HK-2 (cell line): Measurements from ENCODE around the gene KCNIP4.

Experiments
- DNase-seq: peaks from one replicate; pipeline ENCODE4 v3.0.0-alpha.2; 2018; ENCODE audit not compliant: unreplicated experiment

The KCNIP4 gene

GRCh38 chr4:21692241-21692640, 256.3 kb downstream of the KCNIP4 start:
- DNase-seq = no peak

GRCh38 chr4:21688596-21689265, 259.8 kb downstream of the KCNIP4 start:
- DNase-seq = no peak

GRCh38 chr4:21685911-21686310, 262.7 kb downstream of the KCNIP4 start:
- DNase-seq = no peak

GRCh38 chr4:21680326-21680898, 268.2 kb downstream of the KCNIP4 start:
- no peak for DNase-seq

GRCh38 chr4:21678711-21679110, 269.9 kb downstream of the KCNIP4 start:
- no peak for DNase-seq

- DNase-seq = no peak
Measured at GRCh38 chr4:21677173-21677572, 271.4 kb downstream of the KCNIP4 start.

- no peak for DNase-seq
Measured at GRCh38 chr4:21664355-21664754, 284.2 kb downstream of the KCNIP4 start.

- peak; percentile 29 for DNase-seq
Measured at GRCh38 chr4:21656832-21657231, 291.7 kb downstream of the KCNIP4 start.

- DNase-seq = no peak
Measured at GRCh38 chr4:21655031-21655430, 293.5 kb downstream of the KCNIP4 start.

- DNase-seq = no peak
Measured at GRCh38 chr4:21652508-21653231, 295.9 kb downstream of the KCNIP4 start.

- DNase-seq = no peak
Measured at GRCh38 chr4:21649391-21650090, 299.0 kb downstream of the KCNIP4 start.

- no peak for DNase-seq
Measured at GRCh38 chr4:21645776-21646175, 302.8 kb downstream of the KCNIP4 start.

GRCh38 chr4:21641696-21642095, 306.9 kb downstream of the KCNIP4 start:
- no peak for DNase-seq

- no peak for DNase-seq
Measured at GRCh38 chr4:21638171-21638725, 310.3 kb downstream of the KCNIP4 start.

GRCh38 chr4:21628916-21629610, 319.5 kb downstream of the KCNIP4 start:
- DNase-seq = no peak

GRCh38 chr4:21628116-21628670, 320.4 kb downstream of the KCNIP4 start:
- DNase-seq = no peak

- DNase-seq = no peak
Measured at GRCh38 chr4:21625447-21625846, 323.1 kb downstream of the KCNIP4 start.

- DNase-seq = no peak
Measured at GRCh38 chr4:21605006-21605405, 343.6 kb downstream of the KCNIP4 start.

GRCh38 chr4:21596521-21596920, 352.1 kb downstream of the KCNIP4 start:
- no peak for DNase-seq

- no peak for DNase-seq
Measured at GRCh38 chr4:21593671-21594001, 354.9 kb downstream of the KCNIP4 start.

GRCh38 chr4:21592970-21593670, 355.5 kb downstream of the KCNIP4 start:
- DNase-seq = no peak
